KOPT-K1 (cell line): ENCODE measurements around the gene CD1D.
"Not testable (repeated sequence)": the region's sequence is repeated elsewhere in the genome, so short reads cannot be mapped to it uniquely, and the experiment has no call there.

Experiments used
- H3K27ac ChIP-seq: fragments of 200-600 bp; sonication (generic); 2 replicates; pipeline ENCODE4 v1.5.1; 2016; ENCODE audit warnings: antibody characterized with exemption, mild to moderate bottlenecking, low read depth, low read length; ENCODE audit not compliant: poor library complexity, severe bottlenecking
- H3K36me3 ChIP-seq: fragments of 200-600 bp; sonication (generic); 2 replicates; pipeline ENCODE4 v1.5.1; 2017; ENCODE audit warnings: antibody characterized with exemption, mild to moderate bottlenecking, low read length, moderate library complexity; ENCODE audit not compliant: insufficient read depth
- H3K9me3 ChIP-seq: fragments of 200-600 bp; sonication (generic); 2 replicates; pipeline ENCODE4 v1.5.1; 2017; ENCODE audit warnings: antibody characterized with exemption, low read length, mild to moderate bottlenecking; ENCODE audit not compliant: insufficient read depth, poor library complexity, severe bottlenecking

The CD1D gene

GRCh38 chr1:158189624-158190023 is 8.9 kb downstream of the CD1D start:
- H3K36me3 ChIP-seq, result no peaks in the 10 kb centered on the region
- H3K27ac ChIP-seq, result no peak overlapping the region
- peaks cover 11% of the 10 kb centered on the region for H3K9me3 ChIP-seq

GRCh38 chr1:158191299-158191698 is 10.6 kb downstream of the CD1D start:
- Histone ChIP-seq H3K27ac (no peak overlapping the region), H3K9me3 (peaks cover 11% of the 10 kb centered on the region)

GRCh38 chr1:158196461-158196860 is 15.8 kb downstream of the CD1D start:
- peaks cover 11% of the 10 kb centered on the region for H3K9me3 ChIP-seq
- peaks cover 16% of the 10 kb centered on the region for H3K36me3 ChIP-seq
- no peak overlapping the region for H3K27ac ChIP-seq

More at GRCh38 chr1:158191299-158191698, 10.6 kb downstream of the CD1D start:
- H3K36me3 ChIP-seq, result no peaks in the 10 kb centered on the region

GRCh38 chr1:158199849-158200248 is 19.2 kb downstream of the CD1D start:
- Histone ChIP-seq H3K27ac (peak overlapping the region; percentile 93), H3K9me3 (peaks cover 1% of the 10 kb centered on the region), H3K36me3 (peaks cover 16% of the 10 kb centered on the region)

GRCh38 chr1:158200527-158200926 is 19.8 kb downstream of the CD1D start:
- peaks cover 16% of the 10 kb centered on the region for H3K36me3 ChIP-seq
- peak overlapping the region; percentile 93 for H3K27ac ChIP-seq
- peaks cover 8% of the 10 kb centered on the region for H3K9me3 ChIP-seq

- H3K27ac ChIP-seq, result peak overlapping the region; percentile 93
- H3K9me3 ChIP-seq, result peaks cover 38% of the 10 kb centered on the region
- H3K36me3 ChIP-seq, result peaks cover under 1% of the 10 kb centered on the region
Measured at GRCh38 chr1:158203693-158204457, 23.2 kb downstream of the CD1D start.

- peaks cover 39% of the 10 kb centered on the region for H3K9me3 ChIP-seq
- H3K36me3 ChIP-seq, result no peaks in the 10 kb centered on the region
- peak overlapping the region; percentile 93 for H3K27ac ChIP-seq
Measured at GRCh38 chr1:158204458-158204827, 23.7 kb downstream of the CD1D start.

GRCh38 chr1:158208586-158209116 is 28.0 kb downstream of the CD1D start:
- Histone ChIP-seq H3K36me3 (no peaks in the 10 kb centered on the region), H3K27ac (no peak overlapping the region), H3K9me3 (peaks cover 55% of the 10 kb centered on the region)

- no peak overlapping the region for H3K27ac ChIP-seq
- H3K9me3 ChIP-seq, result peaks cover 45% of the 10 kb centered on the region
- no peaks in the 10 kb centered on the region for H3K36me3 ChIP-seq
Measured at GRCh38 chr1:158212320-158212719, 31.6 kb downstream of the CD1D start.

- not testable (repeated sequence) for H3K27ac ChIP-seq, H3K36me3 ChIP-seq
- H3K9me3 ChIP-seq, result peaks cover 44% of the 10 kb centered on the region
Measured at GRCh38 chr1:158223445-158223844, 42.8 kb downstream of the CD1D start.

- Histone ChIP-seq H3K36me3 (no peaks in the 10 kb centered on the region), H3K9me3 (peaks cover 40% of the 10 kb centered on the region), H3K27ac (no peak overlapping the region)
Measured at GRCh38 chr1:158227904-158228623, 47.4 kb downstream of the CD1D start.
